Posterior vena cava (tissue), 2 donors: ENCODE measurements around the gene MAP2K1. TPM values are rescaled to one million over a fixed set of nuclear protein-coding genes. Genes with fewer than 3 reads are reported as not detected.
"Not testable (repeated sequence)": the region's sequence is repeated elsewhere in the genome, so short reads cannot be mapped to it uniquely, and the experiment has no call there.

ENCODE experiments used
- DNase-seq: peaks from one replicate; pipeline ENCODE4 v3.0.0-alpha.2; 2020; ENCODE audit warnings: low spot score
- intact Hi-C, 2 donors: fragments of 100-400 bp; cut with DNase I; formaldehyde crosslinking; loops; one replicate each; pipeline versions ENCODE4 v1.14.1 to v1.14.2; 2022 to 2023
- total RNA-seq, 2 donors: library from RNA; stranded (reverse); fragmentation: NEBNext Ultra II Directional; extraction: Animal tissue kit (Norgen Biotek cat#: 25700); gene quantifications; one replicate each; pipeline ENCODE4 v1.2.1, GENCODE V29; 2021
- donor health status: DM: yes; HTN: yes; CAD: no.
- donor health status: DM: yes; HTN: yes; CAD: no.

MAP2K1 gene
- total RNA-seq, 2 donors from 2014 or later, result 36.6 to 70.4 TPM

DNA sequence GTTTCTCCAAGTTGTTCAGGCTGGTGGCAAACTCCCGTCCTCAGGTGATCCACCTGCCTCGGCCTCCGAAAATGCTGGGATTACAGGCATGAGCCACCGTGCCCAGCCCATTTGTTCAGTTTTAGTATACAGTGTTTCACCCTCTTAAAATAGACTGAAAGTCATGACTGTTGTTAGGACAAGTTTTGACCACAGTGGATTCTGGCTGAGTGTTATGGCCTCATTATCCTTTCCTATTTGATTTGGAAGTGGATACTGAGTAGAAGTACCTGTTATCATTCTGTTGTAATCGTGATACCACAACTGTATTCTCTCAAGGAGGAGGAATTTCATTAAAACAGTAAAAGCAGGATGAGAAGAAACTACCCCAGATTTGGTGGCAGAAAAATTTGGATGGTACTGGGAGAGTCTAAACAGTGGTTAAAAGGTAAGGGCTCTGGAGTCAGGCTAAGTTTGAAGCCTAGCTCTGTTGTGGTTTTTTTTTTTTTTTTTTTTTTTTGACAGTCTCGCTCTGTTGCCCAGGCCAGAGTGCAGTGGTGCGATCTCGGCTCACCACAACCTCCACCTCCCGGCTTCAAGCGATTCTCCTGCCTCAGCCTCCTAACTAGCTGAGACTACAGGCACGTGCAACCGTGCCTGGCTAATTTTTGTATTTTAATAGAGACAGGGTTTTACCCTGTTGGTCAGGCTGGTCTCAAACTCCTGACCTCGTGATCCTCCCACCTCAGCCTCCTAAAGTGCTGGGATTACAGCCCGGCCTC is 2.6 kb downstream of the MAP2K1 start:
- intact Hi-C loops, result loop anchor here (5.0 kb wide), 1 partner anchor 108 kb away; the partner anchor contains the start of gene SNAPC5 (in 2 of the 2)

DNA sequence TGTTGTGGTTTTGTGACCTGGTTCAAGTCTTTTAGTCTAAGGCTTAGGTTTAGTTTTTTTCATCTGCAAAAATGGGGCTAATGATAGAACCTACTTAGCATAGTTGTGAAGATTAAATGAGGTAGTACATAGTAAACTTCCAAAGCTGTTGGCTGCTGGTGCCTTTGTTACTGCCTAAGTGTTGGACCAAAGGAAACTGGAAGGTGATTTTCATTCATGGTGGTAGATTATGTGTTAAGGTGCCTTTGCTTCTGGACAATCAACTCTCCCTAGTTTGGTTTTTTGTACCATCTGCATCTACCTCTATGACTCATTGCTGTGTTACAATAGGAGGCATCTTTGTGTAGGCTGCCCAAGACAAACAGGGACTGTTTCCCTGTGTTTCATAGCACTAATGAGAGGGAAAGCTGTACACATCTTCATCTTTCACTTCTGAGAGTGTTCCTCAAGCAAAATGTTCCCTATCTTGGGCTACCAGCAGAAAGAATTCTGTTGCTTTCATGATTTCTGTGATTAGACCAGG is 3.2 kb downstream of the MAP2K1 start:
- no peak for DNase-seq
- intact Hi-C loops, result loop anchor here (5.0 kb wide), 1 partner anchor 107 kb away; the partner anchor contains the start of gene SNAPC5 (in 2 of the 2)

More for the DNA sequence above, 2.6 kb downstream of the MAP2K1 start:
- DNase-seq, result no peak

GRCh38 chr15:66390678-66391077 is 4.0 kb downstream of the MAP2K1 start:
- intact Hi-C loops, result no loop called here
- DNase-seq, result no peak

DNA sequence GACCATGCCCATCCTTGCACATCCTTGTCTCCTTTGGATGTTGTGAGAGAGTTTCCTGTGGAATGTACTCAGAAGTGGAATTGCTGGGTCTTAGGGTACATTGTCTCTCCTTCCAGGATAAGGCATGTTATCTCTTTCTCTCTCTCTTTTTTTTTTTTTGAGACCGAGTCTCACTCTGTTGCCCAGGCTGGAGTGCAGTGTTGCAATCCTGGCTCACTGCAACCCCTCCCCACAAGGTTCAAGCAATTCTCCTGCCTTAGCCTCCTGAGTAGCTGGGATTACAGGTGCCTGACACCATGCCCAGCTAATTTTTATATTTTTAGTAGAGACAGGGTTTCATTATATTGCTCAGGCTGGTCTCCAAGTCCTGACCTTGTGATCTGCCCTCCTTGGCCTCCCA is 6.3 kb downstream of the MAP2K1 start:
- intact Hi-C loops, DNase-seq: not testable (repeated sequence)

DNA sequence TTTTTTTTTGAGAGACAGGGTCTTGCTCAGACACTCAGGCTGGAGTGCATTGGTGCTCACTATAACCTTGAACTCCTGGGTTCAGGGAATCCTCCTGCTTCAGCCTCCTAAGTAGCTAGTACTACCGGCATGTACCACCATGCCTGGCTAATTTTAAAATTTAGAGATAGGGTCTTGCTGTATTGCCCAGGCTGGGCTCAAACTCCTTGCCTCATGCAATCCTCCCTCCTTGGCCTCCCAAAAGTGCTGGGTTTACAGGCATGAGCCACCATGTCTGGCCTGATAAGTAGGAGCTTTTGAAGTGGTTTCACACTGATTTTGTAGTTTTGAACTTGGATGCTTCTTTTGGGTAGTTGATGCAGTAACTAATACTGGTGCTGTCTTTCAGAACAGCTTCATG is 7.8 kb downstream of the MAP2K1 start:
- DNase-seq, result no peak
- intact Hi-C loops, result no loop called here

GRCh38 chr15:66394915-66395314 is 8.2 kb downstream of the MAP2K1 start:
- intact Hi-C loops, result no loop called here
- no peak for DNase-seq

GRCh38 chr15:66399276-66399675 is 12.6 kb downstream of the MAP2K1 start:
- intact Hi-C loops, result no loop called here
- DNase-seq, result no peak

DNA sequence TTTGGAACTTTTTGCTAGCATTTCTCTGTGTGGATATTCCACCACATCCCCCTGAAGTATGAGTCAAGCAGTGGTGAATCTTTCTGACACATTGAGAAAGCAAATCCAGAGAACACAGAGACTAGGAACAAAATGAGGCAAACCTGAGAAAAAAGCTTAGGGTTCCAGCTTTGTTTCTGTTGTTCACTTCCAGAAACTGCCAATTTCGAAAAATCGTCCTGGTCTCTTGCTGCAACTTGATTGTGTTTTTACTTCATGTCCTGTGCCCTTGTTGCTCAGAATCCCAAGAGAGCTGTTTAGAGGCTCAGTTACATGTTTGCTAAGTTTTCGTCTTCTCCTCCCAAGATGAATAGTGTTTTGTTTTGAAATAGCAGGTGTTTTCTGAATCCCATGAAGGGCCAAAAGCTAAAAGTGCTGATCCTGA is 13.7 kb downstream of the MAP2K1 start:
- intact Hi-C loops, result no loop called here

DNA sequence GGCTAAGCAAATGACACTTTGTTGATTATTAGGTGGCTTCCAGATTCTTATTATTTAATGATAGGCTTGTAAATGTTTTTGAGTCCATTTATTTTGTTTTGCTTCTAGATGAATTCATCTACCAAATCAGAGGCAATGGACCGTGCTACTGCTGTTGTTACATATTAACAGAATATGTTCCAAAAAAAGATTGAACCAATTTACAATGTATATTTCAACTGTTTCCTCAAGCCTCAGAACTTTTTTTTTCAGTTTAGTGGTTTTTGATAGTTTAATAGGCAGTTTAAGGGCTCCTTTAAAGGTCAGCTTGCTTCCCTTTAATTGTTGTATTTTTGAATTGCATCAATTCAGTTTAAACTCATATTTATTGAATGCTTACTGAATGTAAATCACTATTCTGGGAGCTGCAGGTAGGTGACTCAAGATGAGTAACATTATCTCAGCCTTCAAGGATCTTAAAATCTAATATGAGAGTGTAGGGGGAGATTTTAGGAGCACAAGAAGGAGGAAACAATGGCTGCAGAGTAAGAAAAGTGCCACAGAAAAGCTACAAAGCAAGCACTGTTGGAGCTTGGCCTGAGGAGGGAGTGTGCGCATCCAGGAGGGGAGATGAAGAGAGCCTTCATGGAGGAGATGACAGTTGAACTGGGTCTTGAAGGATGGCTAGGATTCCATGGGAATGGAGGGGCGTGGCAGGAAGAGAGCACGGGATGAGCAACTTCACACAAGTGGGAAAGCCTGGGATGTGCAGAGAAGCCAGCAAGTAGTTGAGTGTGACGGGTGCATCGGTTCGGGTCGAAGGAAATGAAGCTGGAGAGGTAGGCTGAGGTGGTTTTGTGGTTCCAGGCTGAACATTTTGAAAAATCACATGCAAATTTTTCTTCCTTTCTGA is 14.7 kb downstream of the MAP2K1 start:
- no peak for DNase-seq
- intact Hi-C loops, result no loop called here

More for the DNA sequence above, 13.7 kb downstream of the MAP2K1 start:
- DNase-seq, result no peak

- intact Hi-C loops, result no loop called here
- DNase-seq, result no peak
Measured at GRCh38 chr15:66402761-66403284, 16.1 kb downstream of the MAP2K1 start.

DNA sequence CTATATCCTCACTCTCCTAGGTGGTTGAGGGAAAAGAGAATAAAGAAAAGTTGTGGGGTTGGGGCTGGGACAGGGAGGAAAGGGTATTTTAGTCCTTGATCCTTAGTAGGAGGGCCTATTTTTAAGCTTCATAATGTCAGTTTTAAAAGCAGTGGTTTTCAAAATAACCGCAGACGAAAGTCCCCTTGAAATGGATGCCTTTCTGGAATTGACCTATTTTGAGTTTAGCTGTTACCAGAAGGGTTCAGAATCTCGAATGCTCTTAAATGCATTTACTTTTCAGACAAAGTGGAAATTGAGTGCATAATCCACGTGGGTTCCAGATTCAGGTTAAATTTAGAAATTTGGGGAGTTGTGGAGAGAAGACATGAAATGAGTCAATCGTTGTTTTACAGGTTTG is 16.6 kb downstream of the MAP2K1 start:
- DNase-seq, result no peak
- intact Hi-C loops, result no loop called here

DNA sequence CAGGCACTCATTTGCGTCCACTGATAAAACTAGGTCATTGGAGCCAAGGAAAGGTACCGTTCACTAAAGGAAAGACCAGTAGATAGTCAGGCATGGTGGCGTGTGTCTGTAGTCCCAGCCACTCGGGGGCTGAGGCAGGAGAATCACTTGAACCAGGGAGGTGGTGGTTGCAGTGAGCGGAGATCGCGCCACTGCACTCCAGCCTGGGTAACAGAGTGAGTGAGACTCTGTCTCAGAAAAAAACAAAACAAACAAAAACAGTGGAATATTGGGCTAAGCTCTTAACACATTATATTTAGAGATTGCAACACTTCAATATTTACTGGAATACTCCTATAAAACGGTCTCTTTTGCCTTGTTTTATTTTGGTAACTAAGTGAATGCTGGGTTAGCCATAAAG is 17.4 kb downstream of the MAP2K1 start:
- intact Hi-C loops, result no loop called here

GRCh38 chr15:66404532-66404931 is 17.8 kb downstream of the MAP2K1 start:
- intact Hi-C loops, result no loop called here
- no peak for DNase-seq

More for the DNA sequence above, 17.4 kb downstream of the MAP2K1 start:
- no peak for DNase-seq

- intact Hi-C loops, result no loop called here
- no peak for DNase-seq
Measured at GRCh38 chr15:66405007-66405406, 18.3 kb downstream of the MAP2K1 start.

DNA sequence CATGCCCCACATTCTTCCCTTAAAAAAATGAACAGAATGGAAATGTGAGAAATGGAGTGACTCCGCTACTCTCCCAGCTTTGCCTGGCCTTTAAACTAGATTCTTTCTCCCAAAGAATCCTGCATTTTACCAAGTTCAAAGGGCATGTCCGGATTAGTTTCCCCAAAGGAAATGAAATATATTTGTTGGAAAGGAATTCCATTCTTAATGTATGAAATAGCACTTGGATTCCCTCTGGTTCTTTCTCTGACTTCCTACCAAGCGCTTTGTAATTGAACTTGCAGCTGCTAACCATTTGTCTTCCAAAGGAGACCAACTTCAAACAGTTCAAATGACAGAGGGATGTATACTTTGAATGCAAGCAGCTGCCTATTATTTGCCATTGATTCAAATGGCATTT is 18.9 kb downstream of the MAP2K1 start:
- no peak for DNase-seq
- intact Hi-C loops, result no loop called here

DNA sequence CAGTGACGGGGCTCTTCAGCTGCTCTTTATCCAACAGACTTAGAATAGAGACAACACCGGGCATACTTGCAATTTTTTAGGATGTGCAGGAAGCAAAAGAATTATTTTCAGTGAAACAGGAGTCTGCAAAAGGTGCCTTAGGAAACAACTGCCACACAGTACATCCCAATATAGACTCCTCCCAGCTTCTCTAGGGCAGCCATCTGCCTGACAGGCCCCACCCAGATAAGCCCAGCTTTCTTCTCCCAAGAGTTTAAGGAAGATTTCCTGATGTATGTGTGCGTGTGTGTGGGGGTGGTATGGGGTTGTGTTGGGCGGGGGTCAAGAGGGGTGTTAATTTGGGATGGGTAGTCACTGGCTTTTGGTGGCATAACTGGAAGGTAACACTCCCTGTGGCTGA is 21.5 kb downstream of the MAP2K1 start:
- DNase-seq, result no peak
- intact Hi-C loops, result no loop called here

DNA sequence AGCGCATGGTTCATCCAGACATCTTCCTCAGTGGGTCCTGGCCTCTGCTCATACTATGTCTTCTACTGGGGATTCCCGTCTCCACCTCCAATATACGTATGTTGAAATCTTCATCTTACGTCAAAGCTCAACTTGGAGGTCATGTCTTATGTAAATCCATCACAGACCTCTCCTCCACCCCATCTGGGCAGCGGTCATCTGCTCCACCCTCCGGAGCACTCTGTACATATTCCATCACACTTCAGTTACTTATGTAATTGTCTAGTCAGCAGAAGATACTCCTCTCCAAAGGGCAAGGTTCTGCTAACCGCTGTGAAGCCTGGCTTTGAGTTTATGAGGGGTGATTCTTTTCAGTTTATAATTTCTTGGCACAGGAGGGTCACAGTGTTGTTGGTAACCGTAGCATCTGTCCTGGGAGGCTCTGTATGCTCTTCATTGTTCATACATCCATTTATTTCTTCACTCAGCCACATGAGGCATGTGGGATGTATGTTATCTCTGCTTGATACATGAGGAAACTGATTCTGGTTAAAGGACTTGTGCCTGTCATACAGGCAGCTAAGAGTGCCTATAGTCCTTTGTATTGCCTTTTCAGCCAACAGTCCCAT is 22.1 kb downstream of the MAP2K1 start:
- intact Hi-C loops, result no loop called here
- DNase-seq, result no peak

DNA sequence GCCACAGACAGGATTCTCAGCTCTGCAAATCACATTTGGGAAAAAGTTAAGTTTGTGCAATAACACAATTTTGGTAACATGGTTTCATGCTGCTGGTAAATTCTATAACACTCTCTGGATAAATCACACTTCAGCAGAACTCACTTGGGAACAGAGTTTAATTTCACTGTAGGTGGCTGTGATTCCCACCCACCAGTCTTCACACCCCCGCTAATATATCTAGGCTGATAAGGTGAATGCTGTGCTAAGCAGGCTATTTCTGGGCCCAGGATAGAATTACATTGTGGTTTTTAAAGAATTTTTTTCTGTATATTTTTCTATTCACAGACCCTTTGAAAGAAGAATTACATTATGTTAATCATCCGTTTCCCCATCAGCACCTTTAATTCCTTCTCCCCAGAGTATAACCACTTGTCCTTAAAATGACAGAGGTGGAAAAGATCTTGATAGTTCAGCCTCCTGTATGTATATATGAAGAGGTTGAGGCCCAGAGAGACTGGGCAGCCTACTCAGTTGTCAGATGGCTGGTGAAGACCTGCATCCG is 22.9 kb downstream of the MAP2K1 start:
- DNase-seq, result no peak
- intact Hi-C loops, result no loop called here

DNA sequence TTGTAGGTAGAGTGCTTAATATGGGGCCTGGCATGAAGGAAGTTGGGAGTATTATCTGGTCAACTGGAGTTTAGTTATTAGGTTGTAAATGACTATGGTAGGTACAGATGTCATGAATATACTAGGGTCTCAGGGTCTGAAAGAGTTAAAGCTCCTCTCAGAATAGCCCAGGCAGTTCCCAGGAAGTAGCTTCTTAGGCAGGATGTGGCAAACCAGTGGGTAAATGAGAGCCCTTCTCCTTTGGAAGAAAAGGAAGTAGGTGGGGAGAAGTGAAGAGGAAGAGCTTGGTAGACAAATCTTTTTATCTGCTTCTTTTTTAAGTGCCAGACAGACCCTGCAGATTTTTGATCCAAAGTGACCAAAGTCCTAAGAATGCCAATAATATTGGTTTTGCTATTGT is 24.5 kb downstream of the MAP2K1 start:
- DNase-seq, result no peak
- intact Hi-C loops, result no loop called here
